ENCODE measurements around the gene INSR.

The INSR gene

DNA sequence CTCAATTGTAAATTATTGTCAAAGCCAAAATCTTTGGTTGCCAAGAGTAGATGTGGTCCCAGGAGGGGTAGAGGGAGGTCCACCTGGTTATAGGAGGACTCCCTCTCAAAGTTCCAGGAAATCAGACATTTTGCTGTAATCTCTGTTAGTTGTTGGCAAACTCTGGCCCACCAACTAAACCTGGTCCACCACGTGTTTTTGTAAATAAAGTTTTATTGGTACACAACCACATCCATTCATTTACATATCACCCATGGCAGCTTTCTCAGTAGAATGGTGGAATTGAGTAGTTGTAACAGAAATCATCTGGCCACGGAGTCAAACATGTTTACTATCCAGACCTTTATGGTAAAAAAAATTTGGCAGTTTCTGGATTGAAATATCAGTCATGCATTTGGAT, 154.1 kb downstream of the INSR start:
- no peak for DNase-seq (ENCODE audit: low read depth)

DNA sequence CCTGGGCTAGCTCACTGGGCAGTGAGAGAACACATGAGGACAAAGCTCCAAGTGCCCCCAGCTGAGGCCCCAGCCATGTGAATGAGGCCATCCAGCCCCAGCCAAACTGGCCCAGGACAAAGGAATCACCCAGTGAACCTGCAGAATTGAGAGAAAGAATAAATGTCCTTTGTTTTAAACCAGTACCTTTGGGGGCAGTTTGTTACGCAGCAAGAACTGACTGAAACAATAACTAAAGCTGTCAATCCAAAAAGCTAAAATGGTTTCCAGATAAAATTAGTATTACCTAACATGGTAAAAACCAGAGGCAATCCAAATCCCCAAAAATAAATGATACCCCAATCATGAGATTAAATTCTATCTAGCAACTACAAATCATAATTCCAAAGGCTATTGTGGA, 155.1 kb downstream of the INSR start:
- no peak for DNase-seq (ENCODE audit: low read depth)

DNA sequence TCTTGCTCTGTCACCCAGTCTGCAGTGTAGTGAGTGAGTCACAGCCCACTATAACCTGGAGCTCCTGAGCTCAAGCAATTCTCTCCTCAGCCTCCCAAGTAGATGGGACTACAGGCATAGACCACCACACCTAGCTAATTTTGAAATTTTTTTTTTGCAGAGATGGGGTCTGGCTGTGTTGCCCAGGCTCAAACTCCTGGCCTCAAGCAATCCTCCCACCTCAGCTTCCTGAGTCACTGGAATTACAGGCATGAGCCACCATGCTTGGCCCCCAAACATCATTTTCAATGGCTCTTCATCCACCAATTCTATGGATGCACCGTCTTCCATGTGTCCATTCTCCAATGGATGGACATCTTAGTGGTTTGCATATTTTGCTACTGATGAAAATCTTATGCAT, 155.8 kb downstream of the INSR start:
- DNase-seq (ENCODE audit: low read depth) = no peak

DNA sequence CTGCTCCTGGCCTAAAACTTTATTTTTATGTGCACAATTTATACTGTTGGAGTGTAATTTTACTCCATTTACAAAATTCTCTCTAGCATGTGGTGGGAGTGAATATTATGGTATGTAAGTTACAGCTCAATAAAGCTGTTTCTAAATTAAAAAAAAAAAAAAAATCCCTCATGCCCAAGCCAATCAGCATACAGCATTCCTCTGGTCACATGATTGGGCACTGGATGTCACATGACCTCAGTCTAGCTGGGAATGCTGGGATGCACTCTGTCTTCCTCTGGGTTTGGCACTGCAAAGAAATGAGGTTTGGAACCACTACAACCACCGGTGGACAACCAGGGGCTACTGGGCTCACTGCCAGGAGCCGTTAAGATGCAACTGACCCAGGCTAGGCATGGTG, 157.1 kb downstream of the INSR start:
- DNase-seq (ENCODE audit: low read depth) = no peak

DNA sequence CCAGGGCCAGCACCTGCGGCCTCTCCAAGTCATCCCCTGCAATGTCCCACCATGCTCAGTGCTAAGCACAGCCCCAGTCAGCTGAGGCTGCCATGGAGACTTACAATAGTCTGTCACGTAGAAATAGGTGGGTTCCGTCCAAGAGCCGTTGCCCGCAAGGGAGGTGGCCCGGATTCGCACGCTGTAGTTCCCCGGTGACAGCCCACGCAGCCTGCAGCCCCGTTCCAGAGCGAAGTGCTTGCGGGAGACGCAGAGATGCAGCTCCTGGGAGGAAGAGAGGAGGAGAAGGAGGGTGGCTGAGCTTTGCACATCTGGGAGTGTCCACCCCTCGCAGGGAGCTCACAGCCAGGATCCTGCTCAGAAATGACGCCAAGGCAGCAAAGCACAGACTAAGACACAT, 162.2 kb downstream of the INSR start:
- DNase-seq (ENCODE audit: low read depth) = no peak

DNA sequence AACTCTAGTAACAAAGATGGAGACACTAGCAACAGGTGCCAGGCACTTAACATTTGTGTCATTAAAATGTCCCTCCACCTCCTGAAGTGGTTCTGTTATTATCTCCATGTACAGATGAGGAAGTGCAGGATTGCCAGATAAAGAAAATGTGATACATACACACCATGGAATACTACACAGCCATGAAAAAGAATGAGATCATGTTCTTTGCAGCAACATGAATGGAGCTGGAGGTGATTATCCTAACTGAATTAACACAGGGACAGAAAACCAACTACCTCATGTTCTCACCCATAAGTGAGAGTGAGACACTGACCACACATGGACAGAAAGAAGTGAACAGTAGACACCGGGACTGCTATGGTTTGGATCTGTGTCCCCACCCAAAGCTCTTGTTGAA, 164.2 kb downstream of the INSR start:
- DNase-seq (ENCODE audit: low read depth) = no peak

DNA sequence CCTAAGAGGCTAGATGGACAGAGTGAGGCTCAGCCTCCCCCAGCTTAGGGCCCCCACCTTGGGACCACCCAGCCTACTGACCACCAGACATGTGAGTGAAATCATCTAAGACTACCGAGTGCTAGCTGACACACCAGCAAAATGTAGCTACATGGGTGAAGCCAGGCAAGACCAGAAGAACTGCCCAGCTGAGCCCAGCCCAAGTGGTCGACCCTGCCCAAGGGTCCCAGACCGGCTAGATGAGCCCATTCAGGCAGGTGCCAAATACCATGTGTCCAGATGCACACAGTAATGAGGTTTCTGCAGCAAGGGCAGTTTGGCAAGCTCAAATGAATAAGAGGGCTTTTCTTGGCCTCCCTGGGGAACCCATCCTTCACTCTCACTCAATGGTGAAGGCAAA, 168.1 kb downstream of the INSR start:
- no peak for DNase-seq (ENCODE audit: low read depth)

DNA sequence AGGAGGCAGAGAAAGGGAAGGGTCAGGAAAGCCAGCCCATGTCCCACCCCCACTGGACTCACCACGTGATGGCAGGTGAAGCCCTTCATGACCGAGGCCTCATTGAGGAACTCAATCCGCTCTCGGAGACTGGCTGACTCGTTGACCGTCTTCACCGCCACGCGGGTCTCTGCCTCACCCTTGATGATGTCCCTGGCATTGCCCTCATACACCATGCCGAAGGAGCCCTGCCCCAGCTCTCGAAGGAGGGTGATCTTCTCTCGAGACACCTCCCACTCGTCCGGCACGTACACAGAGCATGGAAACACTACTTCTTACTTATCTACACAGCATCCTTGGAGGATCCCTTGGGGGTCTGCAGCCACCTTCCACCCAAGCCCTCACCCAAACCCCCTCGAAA, 169.0 kb downstream of the INSR start:
- DNase-seq (ENCODE audit: low read depth) = no peak

DNA sequence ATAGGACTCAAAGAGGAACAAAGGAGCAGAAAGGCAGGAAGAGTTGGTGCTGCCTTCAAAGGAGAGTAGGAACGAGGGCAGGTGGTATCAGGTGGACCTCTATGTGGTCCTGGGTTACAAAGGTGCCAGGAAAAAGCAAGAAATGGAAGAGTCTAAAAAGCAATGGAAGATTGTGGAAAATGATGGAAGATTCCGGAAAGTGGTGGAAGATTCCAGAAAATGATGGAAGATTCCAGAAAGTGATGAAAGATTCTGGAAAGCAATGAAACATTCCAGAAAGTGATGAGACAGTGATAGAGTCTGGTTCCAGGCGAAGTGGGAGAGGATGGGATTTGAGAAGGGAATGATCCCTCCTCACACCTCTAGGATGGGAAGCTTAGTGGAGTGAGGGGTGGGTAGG, 169.4 kb downstream of the INSR start:
- no peak for DNase-seq (ENCODE audit: low read depth)

DNA sequence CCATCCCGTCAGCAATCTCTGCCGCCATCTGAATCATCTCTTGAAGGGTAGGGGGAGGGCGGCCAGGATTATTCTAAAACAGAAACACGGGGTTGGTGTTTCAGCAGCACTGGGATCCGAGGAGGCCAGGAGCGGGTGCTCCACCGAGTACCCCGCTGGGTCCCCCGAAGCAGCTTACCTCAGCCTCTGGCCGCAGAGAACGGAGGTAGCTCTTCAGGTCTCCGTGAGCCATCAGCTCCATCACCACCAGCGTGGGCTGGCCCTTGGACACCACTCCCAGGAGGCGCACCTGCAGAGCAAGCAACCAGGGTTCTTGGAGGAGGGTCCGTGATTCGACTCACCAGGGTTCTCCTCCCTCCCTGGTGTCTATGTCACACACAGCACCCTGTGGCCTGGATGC, 171.5 kb downstream of the INSR start:
- no peak for DNase-seq (ENCODE audit: low read depth)

DNA sequence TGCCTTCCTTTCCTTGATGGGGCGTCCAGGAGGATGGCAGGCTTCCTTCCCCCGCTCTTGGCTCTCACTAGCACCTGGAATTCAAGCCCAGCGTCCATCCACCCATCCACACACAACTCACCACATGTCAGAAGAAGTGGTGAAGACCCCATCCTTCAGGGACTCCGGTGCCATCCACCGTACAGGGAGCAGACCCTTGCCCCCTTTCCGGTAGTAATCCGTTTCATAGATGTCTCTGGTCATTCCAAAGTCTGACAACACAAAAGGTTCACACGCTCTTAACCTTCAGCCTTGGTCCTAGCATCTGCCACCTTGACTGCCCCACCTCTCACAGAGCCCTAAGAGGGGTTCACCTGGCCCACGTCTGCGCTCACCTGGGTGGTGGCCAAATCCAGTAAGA, 173.7 kb downstream of the INSR start:
- no peak for DNase-seq (ENCODE audit: low read depth)

DNA sequence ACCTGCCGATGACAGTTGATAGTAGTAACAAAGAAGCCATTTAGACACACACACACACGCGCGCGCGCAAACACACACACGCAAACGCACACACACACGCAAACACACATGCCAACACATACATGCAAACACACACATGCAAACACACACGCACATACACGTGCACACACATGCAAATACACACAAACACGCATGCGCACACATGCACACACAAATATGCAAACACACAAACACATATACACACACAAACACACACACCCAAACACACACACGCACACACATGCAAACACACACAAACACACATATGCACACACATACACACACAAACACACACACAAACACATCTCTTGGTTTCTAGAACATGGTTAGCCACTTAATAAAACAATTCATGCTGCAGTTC, 174.6 kb downstream of the INSR start:
- no peak for DNase-seq (ENCODE audit: low read depth)

DNA sequence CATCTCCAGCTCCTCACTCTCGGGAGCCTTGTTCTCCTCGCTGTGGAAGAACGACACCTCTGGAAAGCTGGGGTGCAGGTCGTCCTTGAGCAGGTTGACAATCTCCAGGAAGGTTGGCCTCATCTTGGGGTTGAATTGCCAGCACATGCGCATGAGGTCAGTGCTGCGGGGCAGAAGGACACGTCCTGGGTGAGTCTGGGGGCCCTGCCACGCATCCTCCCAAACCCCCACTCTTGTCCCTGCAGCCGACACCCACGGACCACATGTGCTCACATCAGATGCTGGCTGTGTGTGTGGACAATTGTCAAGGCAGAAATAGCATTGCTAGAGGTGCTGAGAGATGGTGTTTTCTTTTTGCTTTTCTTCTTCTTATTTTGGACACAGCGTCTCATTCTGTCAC, 177.0 kb downstream of the INSR start:
- DNase-seq (ENCODE audit: low read depth) = no peak

DNA sequence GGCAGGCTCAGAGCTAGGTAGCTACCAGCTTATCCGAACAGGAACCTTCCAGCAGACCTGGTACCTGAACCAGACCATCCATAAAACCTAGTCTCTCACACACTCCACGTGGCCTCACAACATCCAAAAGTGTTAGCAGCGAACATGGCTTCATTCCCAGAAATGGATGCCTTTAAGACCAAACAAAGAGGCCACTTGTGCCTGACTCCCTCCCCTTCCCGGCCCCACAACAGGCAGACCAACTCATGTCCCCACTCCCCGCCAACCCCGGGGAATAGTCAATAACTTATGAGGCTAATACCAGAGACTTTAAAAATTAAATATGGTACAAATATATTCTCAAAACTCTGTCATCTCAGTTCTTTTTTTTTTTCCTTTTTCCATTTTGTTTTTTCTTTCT, 178.5 kb downstream of the INSR start:
- no peak for DNase-seq (ENCODE audit: low read depth)

DNA sequence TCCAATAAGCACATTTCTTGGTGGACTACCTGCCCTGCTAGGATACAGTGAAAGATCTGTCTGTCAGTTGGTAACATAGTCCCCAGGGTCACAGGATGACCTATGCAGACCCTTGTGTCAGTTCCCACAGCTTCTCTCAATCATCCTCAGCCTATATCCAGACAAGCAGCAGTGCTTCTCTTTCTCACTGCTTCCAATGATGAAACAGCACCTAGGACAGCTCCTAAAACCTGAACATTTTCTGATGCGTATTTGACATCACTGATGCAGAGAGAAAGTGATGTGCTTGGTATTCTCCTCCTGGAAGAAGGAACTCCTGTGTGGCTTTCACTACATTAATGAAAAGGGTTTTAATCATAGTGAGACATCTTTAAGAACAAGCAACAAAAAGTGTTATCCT, 181.0 kb downstream of the INSR start:
- no peak for DNase-seq (ENCODE audit: low read depth)

DNA sequence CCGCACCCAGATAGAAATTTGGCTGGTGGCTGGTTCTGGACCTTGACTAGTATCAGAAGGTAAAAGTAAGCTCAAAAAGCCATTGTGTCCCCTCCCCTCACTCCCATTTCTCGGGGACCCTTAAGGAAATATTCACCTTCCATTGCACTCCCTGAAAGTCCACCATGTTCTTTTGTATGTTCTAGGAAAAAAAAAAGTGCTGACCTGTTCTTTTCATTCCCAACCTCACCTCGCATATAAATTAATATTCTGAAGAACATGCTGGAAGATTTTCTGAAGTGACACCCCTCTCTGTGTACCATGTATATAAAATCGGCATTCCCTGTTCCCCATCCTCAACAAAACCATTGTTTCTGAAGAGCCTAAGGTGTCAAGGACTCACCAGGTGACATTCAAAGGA, 181.5 kb downstream of the INSR start:
- DNase-seq (ENCODE audit: low read depth) = no peak

DNA sequence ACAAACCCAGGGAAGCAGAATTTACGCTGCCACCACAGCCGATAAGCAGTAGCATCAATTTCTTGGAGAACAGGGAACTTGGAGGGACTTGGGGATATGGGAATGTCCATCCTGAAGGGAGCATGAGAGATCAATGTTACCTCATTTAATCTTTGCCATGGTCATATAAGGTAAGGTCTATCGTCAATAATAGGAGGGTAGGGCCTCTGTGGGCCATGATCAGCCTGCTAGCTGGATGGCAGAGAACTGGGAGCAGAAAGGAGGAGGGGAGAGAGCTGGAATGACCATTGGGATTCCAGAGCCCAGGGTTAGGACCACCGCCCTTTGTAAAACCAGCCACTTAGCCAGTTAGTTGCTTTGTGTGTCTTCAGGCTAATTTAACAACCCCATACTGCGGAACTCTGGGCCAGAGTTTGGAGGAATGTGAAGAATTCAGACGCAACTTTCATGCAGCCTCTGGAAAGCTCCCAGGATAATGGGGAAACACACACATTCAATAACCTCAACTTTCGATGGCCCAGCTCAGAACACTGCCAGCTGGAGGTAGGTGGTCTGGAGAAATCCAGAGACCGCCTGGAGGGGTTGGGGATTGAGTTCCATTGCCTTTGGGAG, 184.4 kb downstream of the INSR start:
- DNase-seq (ENCODE audit: low read depth) = no peak

DNA sequence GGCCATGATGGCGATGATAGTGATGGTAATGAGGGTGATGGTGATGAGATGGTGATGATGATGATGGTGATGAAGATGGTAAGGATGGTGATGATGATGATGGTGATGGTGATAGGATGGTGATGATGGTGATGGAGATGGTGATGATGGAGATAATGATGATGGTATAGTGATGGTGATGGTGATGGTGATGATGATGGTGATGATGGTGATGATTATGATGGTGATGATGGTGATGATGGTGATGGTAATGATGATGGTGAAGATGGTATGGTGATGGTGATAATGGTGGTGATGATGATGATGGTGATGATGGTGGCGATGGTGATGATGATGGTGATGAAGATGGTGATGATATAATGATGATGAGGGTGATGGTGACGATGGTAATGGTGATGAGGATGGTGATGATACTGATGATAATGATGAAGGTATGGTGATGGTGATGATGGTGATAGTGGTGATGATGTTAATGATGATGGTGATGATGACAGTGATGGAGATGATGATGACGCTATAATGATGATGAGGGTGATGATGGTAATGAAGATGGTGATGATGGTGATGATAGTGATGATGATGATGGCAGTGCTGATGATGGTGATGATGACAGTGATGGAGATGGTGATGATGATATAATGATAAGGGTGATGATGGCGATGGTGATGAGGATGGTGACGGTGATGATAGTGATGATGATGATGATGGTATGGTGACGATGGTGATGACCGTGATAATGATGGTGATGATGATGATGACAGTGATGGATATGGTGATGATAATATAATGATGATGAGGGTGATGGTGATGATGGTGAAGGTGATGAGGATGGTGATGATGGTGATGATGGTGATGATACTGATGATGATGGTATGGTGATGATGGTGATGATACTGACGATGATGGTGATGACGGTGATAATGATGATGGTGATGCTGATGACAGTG, 187.2 kb downstream of the INSR start:
- no peak for DNase-seq (ENCODE audit: low read depth)

DNA sequence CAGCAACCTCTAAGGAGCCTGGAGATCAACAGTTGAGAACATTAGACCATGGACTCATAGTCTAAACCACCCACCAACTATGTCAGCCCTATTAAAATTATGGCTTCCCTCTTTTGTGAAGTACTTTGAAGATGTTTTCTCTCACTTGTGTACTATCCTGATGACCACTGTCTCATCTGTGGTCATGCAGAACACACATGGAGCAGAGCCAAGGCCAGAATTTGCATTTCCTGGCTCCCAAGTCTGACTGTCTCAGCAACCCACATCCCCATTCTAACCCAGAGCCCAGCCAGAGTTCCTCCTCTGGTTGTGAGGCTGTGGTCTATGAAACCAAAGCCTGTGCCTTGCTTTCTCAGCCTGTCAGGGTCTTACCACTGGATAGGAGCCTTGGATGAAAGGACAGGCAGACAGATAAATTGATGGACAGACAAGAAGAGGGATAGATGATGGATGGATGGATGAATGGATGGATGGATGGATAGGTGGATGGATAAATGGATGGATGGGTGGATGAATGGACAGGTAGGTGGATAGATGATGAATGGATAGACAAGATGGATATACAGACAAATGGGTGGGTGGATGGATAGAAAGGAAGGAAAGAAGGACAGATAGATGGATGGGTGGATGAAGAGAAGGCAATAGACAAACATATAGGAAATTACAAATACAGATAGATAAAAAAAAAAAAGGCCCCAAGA, 189.3 kb downstream of the INSR start:
- DNase-seq (ENCODE audit: low read depth) = no peak

DNA sequence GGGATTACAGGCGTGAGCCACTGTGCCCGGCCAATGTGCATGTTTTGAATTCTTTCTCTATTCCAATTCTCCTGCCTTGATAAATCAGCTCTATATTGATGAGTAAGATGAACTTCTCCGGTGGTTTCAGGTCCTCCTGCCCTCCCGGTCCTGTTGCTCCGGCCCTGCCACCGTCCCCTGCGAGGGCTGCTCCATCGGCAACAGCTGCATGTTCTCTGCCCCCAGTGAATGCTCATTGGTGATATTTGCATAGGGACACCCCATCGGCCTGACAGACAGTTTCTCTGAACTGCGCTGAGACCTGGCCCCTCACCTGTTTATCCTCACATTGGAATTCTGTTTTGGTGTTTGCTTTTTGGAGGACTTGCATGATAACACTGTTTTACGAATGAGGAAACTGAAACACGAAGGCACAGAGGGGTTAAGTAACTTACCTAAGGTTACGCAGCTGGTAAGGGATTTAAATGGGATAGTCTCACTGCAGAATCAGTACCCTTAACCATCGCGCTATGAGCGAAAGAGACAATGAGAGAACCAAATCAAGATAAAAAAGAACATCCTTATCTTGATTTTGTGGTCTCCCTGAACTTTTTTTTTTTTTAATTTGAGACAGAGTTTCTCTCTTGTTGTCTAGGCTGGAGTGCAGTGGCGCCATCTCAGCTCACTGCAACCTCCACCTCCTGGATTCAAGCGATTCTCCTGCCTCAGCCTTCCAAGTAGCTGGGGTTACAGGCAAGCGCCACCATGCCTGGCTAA, 192.5 kb downstream of the INSR start:
- no peak for DNase-seq (ENCODE audit: low read depth)

DNA sequence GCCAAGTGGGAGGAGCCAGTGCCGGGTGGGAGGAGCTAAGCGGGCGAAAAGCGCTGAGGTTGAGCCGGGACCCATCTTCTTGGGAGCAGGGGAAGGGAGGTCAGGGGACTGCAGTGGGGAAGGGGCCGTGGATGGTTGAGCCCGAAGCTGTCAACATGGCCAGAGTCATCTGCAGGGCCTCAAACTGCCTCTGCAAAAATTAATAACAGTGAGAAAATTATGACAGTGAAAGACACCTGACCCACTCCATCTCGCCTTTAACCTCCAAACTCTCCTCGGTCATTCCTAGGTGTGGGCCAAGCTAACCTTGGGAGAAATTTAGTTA, 194.7 kb downstream of the INSR start:
- DNase-seq (ENCODE audit: low read depth) = no peak

Data from activated gamma-delta T cell treated with anti-CD3 and anti-CD28 coated beads, Interleukin-2, amount 50 U/mL, for 16 hours (primary cell).